NCI-H82 (cell line): Measurements from ENCODE around the gene TLL2.

Experiments
- DNase-seq: peaks from one replicate; lab custom pipeline; 2025; lab: John Stamatoyannopoulos, UW

The TLL2 gene

DNA sequence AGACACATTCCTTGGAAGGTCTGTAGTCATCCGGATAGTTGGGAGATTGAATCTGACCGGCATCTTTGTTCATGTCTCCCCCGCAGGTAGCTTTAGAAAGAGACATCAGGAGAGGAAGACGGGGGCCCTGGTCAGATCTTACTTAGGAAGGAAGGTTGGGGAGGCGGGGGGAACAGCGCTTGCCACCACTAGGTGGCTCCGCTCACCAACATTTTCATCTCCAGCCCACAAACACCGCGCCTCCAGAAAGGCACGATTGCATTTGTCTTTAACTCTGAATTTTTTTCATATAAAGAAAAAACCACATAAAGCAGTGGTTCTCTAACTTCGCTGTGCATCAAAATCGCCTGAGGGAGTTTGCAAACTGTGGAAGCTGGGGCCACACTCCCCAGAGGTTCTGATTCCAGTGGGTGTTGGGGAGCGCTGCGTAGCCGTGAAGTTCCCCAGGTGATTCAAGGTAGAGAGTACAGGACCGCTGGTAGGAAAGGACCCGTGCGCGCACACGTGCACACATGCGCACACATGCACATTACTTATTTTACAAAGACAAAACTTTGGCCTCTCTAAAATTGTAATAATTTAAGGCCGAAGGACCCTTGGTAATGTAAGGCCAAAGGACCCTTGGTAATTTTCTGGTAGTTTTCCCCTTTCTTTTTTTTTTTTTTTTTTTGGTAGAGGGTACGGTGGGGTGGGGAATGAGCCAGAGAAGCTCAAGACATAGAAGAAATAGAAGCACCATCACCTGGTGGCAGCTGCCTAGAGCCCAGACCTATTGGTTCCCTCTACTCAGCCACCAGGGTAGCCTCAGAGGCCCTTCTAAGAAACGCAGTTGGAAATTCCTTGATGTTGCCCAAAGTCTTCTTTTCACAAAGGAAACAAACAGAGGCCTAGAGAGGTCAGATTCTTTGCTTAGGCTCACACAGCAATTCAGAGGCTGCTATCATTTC lies 117.5 kb downstream of the TLL2 start:
- peak; percentile 71 for DNase-seq

- DNase-seq, result no peak
These were observed 123.3 kb downstream of the TLL2 start for GRCh38 chr10:96390460-96390864.

- no peak for DNase-seq
These were observed 123.9 kb downstream of the TLL2 start for GRCh38 chr10:96389785-96390184.

- DNase-seq, result no peak
These were observed 126.1 kb downstream of the TLL2 start for GRCh38 chr10:96387601-96388000.

GRCh38 chr10:96387161-96387560 lies 126.6 kb downstream of the TLL2 start:
- no peak for DNase-seq

- no peak for DNase-seq
These were observed 129.2 kb downstream of the TLL2 start for GRCh38 chr10:96384506-96384905.

DNA sequence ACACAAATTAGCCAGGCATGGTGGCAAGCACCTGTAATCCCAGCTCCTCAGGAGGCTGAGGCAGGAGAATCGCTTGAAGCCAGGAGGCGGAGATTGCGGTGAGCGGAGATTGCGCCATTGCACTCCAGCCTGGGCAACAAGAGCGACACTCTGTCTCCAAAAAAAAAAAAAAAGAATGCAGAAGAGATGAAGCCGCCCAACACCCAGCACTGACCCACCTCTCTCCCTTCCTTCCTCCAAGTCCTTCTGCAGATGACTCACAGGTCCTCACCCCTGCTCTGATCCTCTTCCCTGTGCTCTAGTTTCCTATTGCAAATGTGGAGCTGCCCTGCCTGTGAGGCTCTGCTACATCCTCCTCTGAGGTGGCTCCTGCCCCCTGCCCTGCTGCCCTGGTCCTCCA lies 132.9 kb downstream of the TLL2 start:
- no peak for DNase-seq

GRCh38 chr10:96379758-96380157 lies 134.0 kb downstream of the TLL2 start:
- no peak for DNase-seq

GRCh38 chr10:96378741-96379140 lies 135.0 kb downstream of the TLL2 start:
- DNase-seq, result no peak

GRCh38 chr10:96377816-96378294 lies 135.9 kb downstream of the TLL2 start:
- DNase-seq, result no peak

DNA sequence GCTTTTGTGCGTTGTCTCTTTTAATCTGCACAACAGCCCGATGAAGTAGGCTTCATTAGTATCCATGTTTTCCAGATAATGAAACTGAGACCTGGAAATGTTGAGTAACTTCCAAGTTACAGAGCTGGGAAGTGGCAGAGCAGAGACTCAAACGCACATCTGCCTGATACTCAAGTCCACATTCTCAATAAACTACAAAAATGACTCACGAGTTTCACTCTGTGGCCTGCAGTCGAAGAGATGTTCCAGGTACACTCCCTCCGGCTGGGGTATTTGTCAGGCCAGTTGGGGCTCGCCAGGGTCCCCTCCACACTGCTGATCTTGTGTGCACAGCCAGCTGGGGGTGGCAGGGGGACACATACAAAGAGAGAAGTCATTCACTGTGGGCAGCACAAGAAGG lies 137.2 kb downstream of the TLL2 start:
- DNase-seq, result no peak

- DNase-seq, result peak; percentile 94
These were observed 138.5 kb downstream of the TLL2 start for GRCh38 chr10:96374985-96375830.

GRCh38 chr10:96374639-96374984 lies 139.1 kb downstream of the TLL2 start:
- DNase-seq, result peak; percentile 13

GRCh38 chr10:96374004-96374403 lies 139.7 kb downstream of the TLL2 start:
- no peak for DNase-seq

DNA sequence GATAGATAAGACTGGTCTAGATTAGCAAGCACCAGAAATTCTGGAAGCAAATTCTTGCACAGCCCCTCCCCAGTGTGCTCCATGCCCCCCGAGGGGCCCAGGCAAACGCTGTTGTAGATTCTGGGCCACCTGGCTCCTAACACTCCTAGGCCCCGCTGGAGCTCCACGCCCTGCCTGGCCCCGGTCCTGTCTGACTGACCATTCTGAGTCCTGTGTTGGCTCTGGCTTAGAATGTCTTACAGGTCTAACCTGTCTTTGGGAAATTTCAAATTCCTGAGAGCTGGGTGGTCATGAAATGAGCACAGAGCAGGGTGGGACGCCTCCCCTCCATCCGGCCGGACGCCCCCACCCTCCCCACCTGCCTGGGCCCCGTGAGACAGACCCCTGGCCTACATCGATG lies 142.4 kb downstream of the TLL2 start:
- no peak for DNase-seq

GRCh38 chr10:96370584-96371157 lies 143.1 kb downstream of the TLL2 start:
- peak; percentile 54 for DNase-seq

DNA sequence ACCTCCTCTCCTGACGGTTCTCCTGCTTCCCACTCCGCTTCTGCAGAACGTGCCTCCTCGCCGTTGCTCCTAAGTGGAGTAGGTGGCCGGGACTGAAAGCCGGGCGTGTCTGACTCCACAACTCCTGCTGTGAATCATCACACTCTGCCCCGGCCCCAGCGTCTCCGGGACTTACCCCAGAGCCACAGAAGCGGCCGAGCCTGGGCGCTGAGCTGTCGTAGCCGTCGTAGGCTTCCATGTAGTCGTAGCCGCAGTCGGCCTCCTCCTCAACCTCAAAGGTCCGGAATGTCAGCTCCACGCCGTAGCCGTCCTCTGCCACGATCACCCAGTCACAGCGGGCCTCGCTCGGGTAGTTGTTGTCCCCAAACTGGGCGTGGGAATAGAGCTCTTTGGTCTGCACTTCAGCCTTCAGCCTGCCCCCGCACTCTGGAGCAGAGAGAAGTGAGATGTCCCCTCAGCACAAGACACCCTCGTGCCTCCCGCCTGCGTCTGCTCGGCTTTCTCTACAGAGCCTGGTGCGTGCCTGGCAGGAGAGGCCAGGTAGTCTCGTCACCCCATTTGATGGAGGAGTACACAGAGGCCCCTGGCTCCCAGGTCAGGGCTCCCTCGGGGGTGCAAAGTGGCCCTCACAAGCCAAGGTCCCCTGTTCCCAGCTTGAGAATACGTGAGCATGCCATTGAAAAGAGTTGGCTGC lies 143.7 kb downstream of the TLL2 start:
- no peak for DNase-seq

- no peak for DNase-seq
These were observed 144.8 kb downstream of the TLL2 start for GRCh38 chr10:96368971-96369370.

GRCh38 chr10:96367470-96367869 lies 146.3 kb downstream of the TLL2 start:
- no peak for DNase-seq

DNA sequence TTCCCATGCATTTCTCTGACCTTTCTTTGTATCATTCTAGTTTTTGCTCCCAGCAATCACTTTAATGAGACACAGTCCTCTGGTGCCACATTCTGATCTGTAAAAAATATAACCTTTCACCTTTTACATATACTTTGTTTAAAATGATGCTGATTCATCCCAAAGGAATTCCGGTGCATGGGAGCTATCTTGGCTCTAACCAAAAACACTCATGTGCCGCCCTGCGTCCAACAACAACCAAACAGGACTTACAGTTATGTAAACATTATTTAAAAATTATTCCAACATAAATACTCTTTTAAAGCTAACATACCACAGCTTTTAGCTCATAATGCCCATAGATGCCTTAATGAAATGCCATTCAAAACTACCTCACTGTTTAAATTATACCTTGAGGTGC lies 147.2 kb downstream of the TLL2 start:
- DNase-seq, result no peak

- no peak for DNase-seq
These were observed 148.2 kb downstream of the TLL2 start for GRCh38 chr10:96365571-96365970.

GRCh38 chr10:96360766-96361165 lies 153.0 kb downstream of the TLL2 start:
- peak; percentile 79 for DNase-seq
